Measurements from ENCODE around the gene DACT3. TPM values are rescaled to one million over a fixed set of nuclear protein-coding genes. Genes with fewer than 3 reads are reported as not detected.

Gene DACT3
- total RNA-seq, 1 donor from 2014 or later, result 1.2 TPM

- ATAC-seq (peak; percentile 84), DNase-seq (ENCODE audit: low spot score) (peak; percentile 70)
These were observed 44.2 kb downstream of the DACT3 start for GRCh38 chr19:46616631-46617322.

GRCh38 chr19:46615966-46616365, 45.0 kb downstream of the DACT3 start:
- ATAC-seq (no peak), DNase-seq (ENCODE audit: low spot score) (no peak)

- DNase-seq (ENCODE audit: low spot score), result peak; percentile 77
- peak; percentile 88 for ATAC-seq
These were observed 46.8 kb downstream of the DACT3 start for GRCh38 chr19:46614114-46614722.

GRCh38 chr19:46613525-46613924, 47.5 kb downstream of the DACT3 start:
- no peak for ATAC-seq
- no peak for DNase-seq (ENCODE audit: low spot score)

GRCh38 chr19:46611776-46612175, 49.2 kb downstream of the DACT3 start:
- DNase-seq (ENCODE audit: low spot score), result no peak
- no peak for ATAC-seq

- DNase-seq (ENCODE audit: low spot score), result no peak
- ATAC-seq, result no peak
These were observed 49.9 kb downstream of the DACT3 start for GRCh38 chr19:46610851-46611770.

- ATAC-seq (no peak), DNase-seq (ENCODE audit: low spot score) (no peak)
These were observed 50.6 kb downstream of the DACT3 start for GRCh38 chr19:46610413-46610775.

GRCh38 chr19:46609511-46610412, 51.2 kb downstream of the DACT3 start:
- ATAC-seq, result no peak
- DNase-seq (ENCODE audit: low spot score), result no peak

GRCh38 chr19:46608581-46609345, 52.2 kb downstream of the DACT3 start:
- DNase-seq (ENCODE audit: low spot score), result peak; percentile 37
- ATAC-seq, result no peak

- DNase-seq (ENCODE audit: low spot score), result peak; percentile 42
These were observed 52.8 kb downstream of the DACT3 start for GRCh38 chr19:46608178-46608577.

GRCh38 chr19:46607448-46607841, 53.5 kb downstream of the DACT3 start:
- DNase-seq (ENCODE audit: low spot score) (no peak), ATAC-seq (no peak)

More at GRCh38 chr19:46608178-46608577, 52.8 kb downstream of the DACT3 start:
- no peak for ATAC-seq

- DNase-seq (ENCODE audit: low spot score), result peak; percentile 42
- no peak for ATAC-seq
These were observed 54.1 kb downstream of the DACT3 start for GRCh38 chr19:46606681-46607447.

- ATAC-seq (no peak), DNase-seq (ENCODE audit: low spot score) (no peak)
These were observed 55.0 kb downstream of the DACT3 start for GRCh38 chr19:46606019-46606418.

GRCh38 chr19:46605356-46605821, 55.6 kb downstream of the DACT3 start:
- DNase-seq (ENCODE audit: low spot score) (no peak), ATAC-seq (no peak)

- peak; percentile 87 for DNase-seq (ENCODE audit: low spot score)
- peak; percentile 57 for ATAC-seq
These were observed 56.1 kb downstream of the DACT3 start for GRCh38 chr19:46604781-46605355.

- no peak for ATAC-seq
- no peak for DNase-seq (ENCODE audit: low spot score)
These were observed 57.2 kb downstream of the DACT3 start for GRCh38 chr19:46603752-46604231.

GRCh38 chr19:46603195-46603637, 57.8 kb downstream of the DACT3 start:
- peak; percentile 6 for ATAC-seq
- DNase-seq (ENCODE audit: low spot score), result peak; percentile 72
